Measurements from ENCODE around the gene GGNBP2. TPM values are rescaled to one million over a fixed set of nuclear protein-coding genes. Genes with fewer than 3 reads are reported as not detected.

The GGNBP2 gene
- total and polyA plus RNA-seq, 2 of the 8 experiments (the other 6 are each of a cell fraction or from before 2014, with no cell fraction given), result 29.2 to 35.8 TPM

DNA sequence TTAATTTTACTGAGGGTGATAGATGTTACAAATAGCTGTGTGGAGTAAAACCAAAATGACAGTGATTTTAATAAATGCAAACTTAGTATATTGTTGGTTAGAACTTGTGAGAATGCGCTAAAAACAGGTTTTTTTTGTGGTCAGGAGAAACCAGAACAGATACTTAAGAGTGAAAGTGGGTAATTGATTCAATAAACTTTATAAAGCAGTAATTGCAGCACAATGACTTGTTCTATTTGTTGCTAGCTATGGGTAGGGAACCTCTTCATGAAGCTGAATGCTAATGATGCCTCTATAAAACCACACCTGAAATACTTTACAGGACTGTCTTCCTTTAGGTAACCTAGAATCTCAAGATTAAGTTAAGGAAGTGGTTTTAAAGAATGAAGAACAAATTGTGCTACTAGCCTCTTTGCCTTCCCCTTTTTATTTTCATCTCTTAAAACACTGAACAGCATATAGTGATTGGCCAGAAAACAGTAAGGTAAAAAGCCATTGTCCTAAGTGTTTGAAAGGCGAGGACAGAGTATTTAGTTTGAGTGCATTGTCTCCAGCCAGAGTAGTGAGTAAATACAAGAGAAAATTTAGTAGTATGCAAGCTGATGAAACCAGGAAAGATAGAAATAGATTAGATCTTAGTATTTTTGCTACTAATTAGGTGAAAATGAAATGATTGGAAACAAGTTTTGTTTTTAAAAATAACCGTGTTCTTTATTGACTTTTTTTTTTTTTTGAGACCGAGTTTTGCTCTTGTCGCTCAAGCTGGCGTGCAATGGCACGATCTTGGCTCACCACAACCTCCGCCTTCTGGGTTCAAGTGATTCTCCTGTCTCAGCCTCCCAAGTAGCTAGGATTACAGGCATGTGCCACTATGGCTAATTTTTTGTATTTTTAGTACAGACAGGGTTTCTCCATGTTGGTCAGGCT, 6.0 kb downstream of the GGNBP2 start (continued):
- TF ChIP-seq GABPA (IDR thresholded peaks at IDR 0.05; ENCODE audit: borderline replicate concordance, insufficient read depth, low read length) (no peak), NANOG (IDR thresholded peaks at IDR 0.05; ENCODE audit: insufficient read depth, low read depth, low read length, poor library complexity, severe bottlenecking) (no peak)
